GM12878 (cell line): Measurements from ENCODE around the gene TREM1. TPM values are rescaled to one million over a fixed set of nuclear protein-coding genes. Genes with fewer than 3 reads are reported as not detected.

Experiments
- BCL3 ChIP-seq: IDR thresholded peaks from 2 replicates; pipeline ENCODE4 v1.6.1; 2011; ENCODE audit warnings: borderline replicate concordance, low read depth, mild to moderate bottlenecking, moderate library complexity, low read length; ENCODE audit not compliant: insufficient read depth, poor library complexity, severe bottlenecking
- CREB1 ChIP-seq: IDR thresholded peaks from 2 replicates; pipeline ENCODE4 v1.6.1; 2012; ENCODE audit warnings: low read depth, mild to moderate bottlenecking, inconsistent platforms
- EGR1 ChIP-seq, 2 experiments: IDR thresholded peaks; 1 replicate in 1 of 2; 2 replicates in 1 of 2; pipeline ENCODE4 v1.6.1; 2011 to 2012; ENCODE audit warnings: low read depth in 2 of 2, low read length in 2 of 2, borderline replicate concordance in 1 of 2, mild to moderate bottlenecking in 1 of 2, moderate library complexity in 1 of 2
- EP300 ChIP-seq, 2 experiments: fragments of 150-350 bp in 1 of 2; IDR thresholded peaks; 2 replicates each; pipeline ENCODE4 v1.6.1; 2011 to 2012; ENCODE audit warnings: low read depth in 2 of 2, low read length in 2 of 2, borderline replicate concordance in 1 of 2, improper control_type of control experiment in 1 of 2, inconsistent platforms in 1 of 2; ENCODE audit not compliant: control insufficient read depth in 1 of 2
- ESRRA ChIP-seq: IDR thresholded peaks from 2 replicates; pipeline ENCODE4 v1.6.1; 2012; ENCODE audit warnings: mild to moderate bottlenecking, low read length, improper control_type of control experiment
- FOXK2 ChIP-seq: fragments of 450-650 bp; IDR thresholded peaks from 2 replicates; pipeline ENCODE4 v1.6.1; 2017; ENCODE audit warnings: mild to moderate bottlenecking, moderate library complexity
- HCFC1 ChIP-seq: fragments of 150-350 bp; IDR thresholded peaks from 2 replicates; pipeline ENCODE4 v1.6.1; 2014; ENCODE audit warnings: low read length
- KLF5 ChIP-seq: fragments of 450-650 bp; IDR thresholded peaks from 2 replicates; pipeline ENCODE4 v1.6.1; 2014; ENCODE audit warnings: mild to moderate bottlenecking; ENCODE audit not compliant: partially characterized antibody
- MTA3 ChIP-seq: IDR thresholded peaks from 2 replicates; pipeline ENCODE4 v1.6.1; 2012; ENCODE audit warnings: low read length, inconsistent platforms, borderline replicate concordance
- NFYA ChIP-seq: IDR thresholded peaks from 2 replicates; pipeline ENCODE4 v1.6.1; 2011; ENCODE audit warnings: low read depth, mild to moderate bottlenecking, low read length, improper control_type of control experiment, borderline replicate concordance
- NRF1 ChIP-seq: conservative IDR thresholded peaks from 2 replicates; pipeline ENCODE4 v1.6.1; 2011; ENCODE audit warnings: mild to moderate bottlenecking, low read depth, low read length, improper control_type of control experiment
- PAX5 ChIP-seq: IDR thresholded peaks from 2 replicates; pipeline ENCODE4 v1.6.1; 2011; ENCODE audit warnings: low read depth, low read length, borderline replicate concordance
- PAX8 ChIP-seq: fragments of 450-650 bp; IDR thresholded peaks from 2 replicates; pipeline ENCODE4 v1.6.1; 2017; ENCODE audit warnings: mild to moderate bottlenecking, moderate library complexity
- POLR2A ChIP-seq: IDR thresholded peaks from 2 replicates; pipeline ENCODE4 v1.6.1; 2011; ENCODE audit warnings: low read depth, mild to moderate bottlenecking, low read length
- RELB ChIP-seq: fragments of 450-650 bp; IDR thresholded peaks from 2 replicates; pipeline ENCODE4 v1.6.1; 2017; ENCODE audit warnings: low read depth, mild to moderate bottlenecking, moderate library complexity
- RUNX3 ChIP-seq: IDR thresholded peaks from 2 replicates; pipeline ENCODE4 v1.6.1; 2012; ENCODE audit warnings: low read length, inconsistent platforms
- STAT3 ChIP-seq: IDR thresholded peaks from 2 replicates; pipeline ENCODE4 v1.6.1; 2011; ENCODE audit warnings: low read depth, low read length, improper control_type of control experiment
- ZNF687 ChIP-seq: fragments of 450-650 bp; IDR thresholded peaks from 2 replicates; pipeline ENCODE4 v1.6.1; 2017; ENCODE audit warnings: mild to moderate bottlenecking, moderate library complexity
- polyA plus RNA-seq, 11 experiments: library from polyadenylated mRNA; depleted of rRNA in 4 of 11; unstranded in 6 of 11; stranded (reverse) in 5 of 11; fragments of >200 nt; fragmentation: Nextera tagmentation in 4 of 11; fragmentation: Illumina TruSeq in 1 of 11; extraction: Ambion mirVana in 4 of 11; extraction: Trizol in 1 of 11; gene quantifications; 1 replicate in 1 of 11; 2 replicates in 10 of 11; pipeline versions ENCODE4 v1.2.1 to v1.2.3, GENCODE V29; 2011 to 2016; ENCODE audit warnings: inconsistent platforms in 2 of 11, missing spikeins in 2 of 11, low read depth in 1 of 11
- total RNA-seq, 4 experiments: library from RNA; depleted of rRNA in 3 of 4; stranded (reverse); fragments of >200 nt in 3 of 4; fragmentation: Illumina TruSeq in 1 of 4; extraction: Trizol in 1 of 4; gene quantifications; 2 replicates each; pipeline versions ENCODE4 v1.2.1 to v1.2.3, GENCODE V29; 2013 to 2021
- TF ChIP-seq, protein P1 (sequence below): fragments of 450-650 bp; IDR thresholded peaks from 2 replicates; pipeline ENCODE4 v1.6.1; 2014; ENCODE audit warnings: mild to moderate bottlenecking
- TF ChIP-seq, protein P2 (sequence below): fragments of 450-650 bp; formaldehyde crosslinking; IDR thresholded peaks from 2 replicates; pipeline ENCODE4 v1.4.0; 2022; ENCODE audit warnings: mild to moderate bottlenecking, moderate library complexity

The TREM1 gene
- total and polyA plus RNA-seq, 10 of the 15 experiments (the other 5 are each of a cell fraction or from before 2014, with no cell fraction given) = 0.09 to 2.6 (median 0.28) TPM; not detected in 2

DNA sequence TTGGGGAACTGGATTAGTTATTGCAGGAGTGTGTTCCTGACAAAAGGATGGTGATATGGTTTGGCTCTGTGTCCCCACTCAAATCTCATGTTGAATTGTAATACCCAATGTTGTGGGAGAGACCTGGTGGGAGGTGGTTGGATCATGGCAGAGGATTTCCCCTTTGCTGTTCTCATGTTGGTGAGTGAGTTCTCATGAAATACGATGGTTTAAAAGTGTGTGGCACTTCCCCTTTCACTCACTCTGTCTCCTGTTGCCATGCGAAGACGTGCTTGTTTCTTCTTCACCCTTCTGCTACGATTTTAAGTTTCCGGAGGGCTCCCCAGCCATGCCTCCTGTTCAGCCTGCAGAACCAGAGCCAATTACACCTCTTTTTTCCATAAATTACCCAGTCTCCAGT is 16.2 kb upstream of the TREM1 start (continued):
- TF ChIP-seq ZNF687 = no peak
- no peak for TF ChIP-seq PAX8
- TF ChIP-seq RUNX3 = 0 out of 2 replicates have a peak, but pooled peaks have one; percentile 18
- no peak for TF ChIP-seq HCFC1
- TF ChIP-seq EP300 (IDR thresholded peaks at IDR 0.05; ENCODE audit: borderline replicate concordance in 1 of 2, control insufficient read depth in 1 of 2, low read depth in 2 of 2, low read length in 2 of 2) = no peak
- no peak for TF ChIP-seq NFYA
- TF ChIP-seq RELB = peak; percentile 69; the same call in 1 of the 2 replicates
- peak; percentile 48 for TF ChIP-seq BCL3
- no peak for TF ChIP-seq STAT3
- TF ChIP-seq KLF5 = no peak
- TF ChIP-seq MTA3 = no peak
- TF ChIP-seq EGR1 (IDR thresholded peaks at IDR 0.05; ENCODE audit: borderline replicate concordance in 1 of 2, low read depth in 2 of 2, low read length in 2 of 2) = no peak
- no peak for TF ChIP-seq NRF1
- no peak for TF ChIP-seq PAX5
- TF ChIP-seq, protein P1, sequence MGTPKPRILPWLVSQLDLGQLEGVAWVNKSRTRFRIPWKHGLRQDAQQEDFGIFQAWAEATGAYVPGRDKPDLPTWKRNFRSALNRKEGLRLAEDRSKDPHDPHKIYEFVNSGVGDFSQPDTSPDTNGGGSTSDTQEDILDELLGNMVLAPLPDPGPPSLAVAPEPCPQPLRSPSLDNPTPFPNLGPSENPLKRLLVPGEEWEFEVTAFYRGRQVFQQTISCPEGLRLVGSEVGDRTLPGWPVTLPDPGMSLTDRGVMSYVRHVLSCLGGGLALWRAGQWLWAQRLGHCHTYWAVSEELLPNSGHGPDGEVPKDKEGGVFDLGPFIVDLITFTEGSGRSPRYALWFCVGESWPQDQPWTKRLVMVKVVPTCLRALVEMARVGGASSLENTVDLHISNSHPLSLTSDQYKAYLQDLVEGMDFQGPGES = no peak
- no peak for TF ChIP-seq ESRRA
- no peak for TF ChIP-seq POLR2A
- TF ChIP-seq, protein P2, sequence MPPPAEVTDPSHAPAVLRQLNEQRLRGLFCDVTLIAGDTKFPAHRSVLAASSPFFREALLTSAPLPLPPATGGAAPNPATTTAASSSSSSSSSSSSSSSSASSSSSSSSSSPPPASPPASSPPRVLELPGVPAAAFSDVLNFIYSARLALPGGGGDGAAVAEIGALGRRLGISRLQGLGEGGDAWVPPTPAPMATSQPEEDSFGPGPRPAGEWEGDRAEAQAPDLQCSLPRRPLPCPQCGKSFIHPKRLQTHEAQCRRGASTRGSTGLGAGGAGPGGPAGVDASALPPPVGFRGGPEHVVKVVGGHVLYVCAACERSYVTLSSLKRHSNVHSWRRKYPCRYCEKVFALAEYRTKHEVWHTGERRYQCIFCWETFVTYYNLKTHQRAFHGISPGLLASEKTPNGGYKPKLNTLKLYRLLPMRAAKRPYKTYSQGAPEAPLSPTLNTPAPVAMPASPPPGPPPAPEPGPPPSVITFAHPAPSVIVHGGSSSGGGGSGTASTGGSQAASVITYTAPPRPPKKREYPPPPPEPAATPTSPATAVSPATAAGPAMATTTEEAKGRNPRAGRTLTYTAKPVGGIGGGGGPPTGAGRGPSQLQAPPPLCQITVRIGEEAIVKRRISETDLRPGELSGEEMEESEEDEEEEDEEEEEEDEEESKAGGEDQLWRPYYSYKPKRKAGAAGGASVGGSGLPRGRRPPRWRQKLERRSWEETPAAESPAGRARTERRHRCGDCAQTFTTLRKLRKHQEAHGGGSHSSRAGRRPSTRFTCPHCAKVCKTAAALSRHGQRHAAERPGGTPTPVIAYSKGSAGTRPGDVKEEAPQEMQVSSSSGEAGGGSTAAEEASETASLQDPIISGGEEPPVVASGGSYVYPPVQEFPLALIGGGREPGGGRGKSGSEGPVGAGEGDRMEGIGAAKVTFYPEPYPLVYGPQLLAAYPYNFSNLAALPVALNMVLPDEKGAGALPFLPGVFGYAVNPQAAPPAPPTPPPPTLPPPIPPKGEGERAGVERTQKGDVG (CRISPR knock-in tag) = no peak
- TF ChIP-seq CREB1 = no peak
- no peak for TF ChIP-seq FOXK2
